SK-N-MC (cell line): ENCODE measurements around the gene HCFC1R1.

ENCODE experiments used
- EZH2 ChIP-seq: fragments of 200-600 bp; sonication (generic); IDR thresholded peaks from one replicate; pipeline ENCODE4 v1.6.1; 2017; ENCODE audit warnings: antibody characterized with exemption
- POLR2AphosphoS5 ChIP-seq: IDR thresholded peaks from 2 replicates; pipeline ENCODE4 v1.6.1; 2012; ENCODE audit warnings: mild to moderate bottlenecking, low read depth, low read length, borderline replicate concordance

DNA sequence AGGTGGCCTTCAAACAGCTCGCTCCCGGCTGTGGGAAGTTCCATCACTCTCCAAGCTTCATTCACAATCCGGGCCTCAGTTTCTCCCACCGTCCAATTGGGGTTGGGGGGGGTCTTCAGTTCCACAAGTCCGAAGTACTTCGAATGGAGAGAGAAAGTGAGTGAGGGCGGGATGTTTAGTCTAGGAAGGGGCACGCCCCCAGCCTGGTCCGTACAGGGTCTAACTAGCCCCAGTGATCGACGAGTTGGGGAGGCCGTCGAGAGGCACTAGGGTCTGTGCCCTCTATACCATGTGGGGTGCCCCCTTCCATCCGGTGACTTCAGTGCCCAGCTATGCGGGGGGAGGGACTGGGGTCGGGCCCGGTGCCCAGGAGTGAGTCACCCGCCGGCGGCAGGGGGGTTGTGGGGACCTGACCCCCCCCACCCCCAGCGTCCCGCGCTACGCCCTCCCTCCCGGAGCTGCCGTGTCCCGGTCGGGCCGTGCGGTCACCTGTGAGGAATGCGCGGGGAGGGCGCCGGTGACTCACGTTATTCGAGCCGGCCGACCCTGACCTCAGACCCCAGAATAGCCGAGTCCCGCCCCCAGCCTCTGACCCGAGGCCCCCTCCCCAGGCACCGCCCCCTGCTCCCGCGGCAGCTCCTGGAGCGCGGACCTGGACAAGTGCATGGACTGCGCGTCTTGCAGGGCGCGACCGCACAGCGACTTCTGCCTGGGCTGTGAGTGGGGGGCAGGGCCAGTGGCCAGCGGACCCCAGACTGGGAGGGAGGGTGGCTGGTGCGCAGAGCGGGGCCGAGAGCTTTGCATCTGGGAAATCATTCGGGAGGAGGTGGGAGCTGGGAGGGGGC, 2.9 kb downstream of the HCFC1R1 start:
- TF ChIP-seq EZH2 (no peak), POLR2AphosphoS5 (no peak)
